HEK293T (cell line): ENCODE measurements around the gene GATA2.

Experiments used
- CTCF ChIA-PET: fragments of 350-600 bp; formaldehyde crosslinking; extraction: SDS; loops from one replicate; lab custom pipeline; 2021; ENCODE audit warnings: antibody characterized with exemption, inconsistent platforms; lab: Yijun Ruan, JAX
- POLR2A ChIA-PET: fragments of 350-600 bp; formaldehyde crosslinking; extraction: SDS; loops from one replicate; lab custom pipeline; 2020; ENCODE audit warnings: antibody characterized with exemption, inconsistent platforms; lab: Yijun Ruan, JAX
- DNase-seq: peaks from one replicate; pipeline ENCODE4 v3.0.0; 2012; ENCODE audit warnings: mixed read lengths; ENCODE audit errors: extremely low spot score
- ARNT ChIP-seq: fragments of 450-650 bp; IDR thresholded peaks from 2 replicates; pipeline ENCODE4 v1.6.1; 2017; ENCODE audit warnings: mild to moderate bottlenecking
- BHLHE40 ChIP-seq: fragments of 450-650 bp; IDR thresholded peaks from 2 replicates; pipeline ENCODE4 v1.6.1; 2016; ENCODE audit warnings: mild to moderate bottlenecking, moderate library complexity, borderline replicate concordance
- CTBP1 ChIP-seq: fragments of 450-650 bp; IDR thresholded peaks from 2 replicates; pipeline ENCODE4 v1.6.1; 2016; ENCODE audit warnings: borderline replicate concordance
- ELF4 ChIP-seq: fragments of 450-650 bp; IDR thresholded peaks from 2 replicates; pipeline ENCODE4 v1.6.1; 2017; ENCODE audit warnings: antibody characterized with exemption
- FOXA1 ChIP-seq: fragments of 450-650 bp; IDR thresholded peaks from 2 replicates; pipeline ENCODE4 v1.6.1; 2016; ENCODE audit warnings: mild to moderate bottlenecking
- FOXK2 ChIP-seq: fragments of 450-650 bp; IDR thresholded peaks from 2 replicates; pipeline ENCODE4 v1.6.1; 2016; ENCODE audit warnings: mild to moderate bottlenecking
- FOXM1 ChIP-seq: fragments of 450-650 bp; IDR thresholded peaks from 2 replicates; pipeline ENCODE4 v1.6.1; 2017; ENCODE audit warnings: mild to moderate bottlenecking, borderline replicate concordance
- HDGF ChIP-seq: fragments of 450-650 bp; IDR thresholded peaks from 2 replicates; pipeline ENCODE4 v1.6.1; 2017; ENCODE audit warnings: antibody characterized with exemption, borderline replicate concordance
- L3MBTL2 ChIP-seq: fragments of 450-650 bp; conservative IDR thresholded peaks from 2 replicates; pipeline ENCODE4 v1.6.1; 2016; ENCODE audit warnings: mild to moderate bottlenecking
- LEF1 ChIP-seq: fragments of 450-650 bp; IDR thresholded peaks from 2 replicates; pipeline ENCODE4 v1.6.1; 2017; ENCODE audit warnings: mild to moderate bottlenecking, borderline replicate concordance
- NFRKB ChIP-seq: fragments of 450-650 bp; IDR thresholded peaks from 2 replicates; pipeline ENCODE4 v1.6.1; 2016; ENCODE audit warnings: mild to moderate bottlenecking, moderate library complexity
- SP1 ChIP-seq: fragments of 450-650 bp; IDR thresholded peaks from 2 replicates; pipeline ENCODE4 v1.6.1; 2017
- SUZ12 ChIP-seq: fragments of 450-650 bp; IDR thresholded peaks from 2 replicates; pipeline ENCODE4 v1.6.1; 2016; ENCODE audit warnings: mild to moderate bottlenecking
- TARDBP ChIP-seq: fragments of 450-650 bp; IDR thresholded peaks from 2 replicates; pipeline ENCODE4 v1.6.1; 2016
- ZNF384 ChIP-seq: fragments of 450-650 bp; IDR thresholded peaks from 2 replicates; pipeline ENCODE4 v1.6.1; 2016
- TF ChIP-seq, protein P1 (sequence below): fragments of 450-650 bp; IDR thresholded peaks from 2 replicates; pipeline ENCODE4 v1.6.1; 2016

Gene GATA2

DNA sequence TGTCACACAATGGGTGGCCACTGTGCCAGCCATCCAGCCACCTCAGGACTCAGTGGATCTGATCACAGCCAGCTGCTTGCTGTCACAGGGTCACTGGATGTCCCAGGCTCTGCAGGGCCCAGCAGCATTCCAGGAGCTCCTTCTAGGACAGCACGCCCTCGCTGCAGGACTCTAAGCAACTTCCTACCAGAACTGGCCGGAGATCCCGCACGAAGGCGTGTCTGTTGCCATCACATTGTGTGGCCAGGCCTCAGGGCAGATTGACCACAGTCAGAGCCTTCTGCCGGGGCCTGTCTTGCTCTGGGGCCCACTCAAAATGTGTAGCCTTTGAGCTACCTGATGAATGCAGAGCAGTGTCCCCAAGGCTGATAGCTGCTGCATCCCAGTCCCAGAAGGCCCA, 50.9 kb downstream of the GATA2 start:
- DNase-seq: no peak
- TF ChIP-seq LEF1: no peak
- TF ChIP-seq L3MBTL2: no peak
- no peak for TF ChIP-seq SP1
- no peak for TF ChIP-seq NFRKB
- TF ChIP-seq SUZ12: no peak
- no peak for TF ChIP-seq CTBP1
- no peak for TF ChIP-seq TARDBP
- CTCF ChIA-PET: interaction anchor here (0.6 kb wide), 1 partner anchor 195 kb away, joined by 3 read pairs; no protein-coding TSS in a partner anchor
- POLR2A ChIA-PET: no interaction called here

- POLR2A ChIA-PET: no interaction called here
- CTCF ChIA-PET: interaction anchor here (0.7 kb wide), 3 partner anchors 8 to 237 kb away, joined by 3 to 4 read pairs (median 3); no protein-coding TSS in a partner anchor
- no peak for TF ChIP-seq L3MBTL2
- TF ChIP-seq SUZ12: no peak
- TF ChIP-seq, protein P1, sequence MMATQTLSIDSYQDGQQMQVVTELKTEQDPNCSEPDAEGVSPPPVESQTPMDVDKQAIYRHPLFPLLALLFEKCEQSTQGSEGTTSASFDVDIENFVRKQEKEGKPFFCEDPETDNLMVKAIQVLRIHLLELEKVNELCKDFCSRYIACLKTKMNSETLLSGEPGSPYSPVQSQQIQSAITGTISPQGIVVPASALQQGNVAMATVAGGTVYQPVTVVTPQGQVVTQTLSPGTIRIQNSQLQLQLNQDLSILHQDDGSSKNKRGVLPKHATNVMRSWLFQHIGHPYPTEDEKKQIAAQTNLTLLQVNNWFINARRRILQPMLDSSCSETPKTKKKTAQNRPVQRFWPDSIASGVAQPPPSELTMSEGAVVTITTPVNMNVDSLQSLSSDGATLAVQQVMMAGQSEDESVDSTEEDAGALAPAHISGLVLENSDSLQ: no peak
- TF ChIP-seq CTBP1: no peak
- TF ChIP-seq ELF4: no peak
- no peak for DNase-seq
Observed at GRCh38 chr3:128439226-128439625, 53.8 kb downstream of the GATA2 start.

DNA sequence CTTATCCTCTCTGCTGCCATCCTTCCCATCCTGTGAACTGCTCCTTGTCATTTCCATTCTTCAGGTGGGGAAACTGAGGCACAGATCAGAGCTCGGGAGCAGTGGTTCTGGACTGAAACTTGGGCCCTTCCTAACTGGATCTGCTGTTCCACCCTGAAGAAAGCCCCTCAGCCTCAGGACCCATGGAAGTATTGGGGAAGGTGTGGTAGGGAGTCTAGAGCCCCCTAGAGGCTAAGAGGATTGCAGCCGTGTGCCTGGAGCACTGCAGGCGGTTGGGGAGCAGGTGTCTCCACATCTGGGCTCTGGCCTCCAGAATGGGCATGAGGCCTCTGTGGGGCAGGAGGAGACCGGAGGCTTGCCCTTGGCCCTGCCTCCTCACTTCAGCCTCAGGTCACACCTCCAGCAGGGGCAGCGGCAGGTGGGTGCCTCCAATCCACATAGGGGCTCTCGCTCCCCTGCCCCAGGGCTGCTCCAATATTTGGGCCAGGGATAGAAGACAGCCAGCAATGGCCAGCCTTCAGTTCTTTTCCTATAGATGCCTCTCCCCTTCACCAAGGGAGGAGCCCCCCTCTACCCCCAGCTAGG, 54.4 kb downstream of the GATA2 start:
- no peak for TF ChIP-seq NFRKB
- no peak for TF ChIP-seq LEF1
- TF ChIP-seq FOXK2: no peak
- TF ChIP-seq, protein P1: no peak
- TF ChIP-seq FOXM1: no peak
- no peak for TF ChIP-seq SP1
- no peak for TF ChIP-seq ELF4
- no peak for TF ChIP-seq SUZ12
- TF ChIP-seq HDGF: no peak
- no peak for TF ChIP-seq CTBP1
- no peak for TF ChIP-seq ARNT
- no peak for TF ChIP-seq ZNF384
- no peak for TF ChIP-seq FOXA1
- CTCF ChIA-PET: interaction anchor here (0.7 to 1.3 kb wide), 7 partner anchors 9 to 236 kb away, joined by 3 to 7 read pairs (median 3); no protein-coding TSS in a partner anchor

GRCh38 chr3:128436214-128436613, 56.8 kb downstream of the GATA2 start:
- ChIA-PET CTCF (interaction anchor here (0.7 kb wide), 1 partner anchor 411 kb away, joined by 3 read pairs; no protein-coding TSS in a partner anchor), POLR2A (interaction anchor here (1.2 kb wide), 1 partner anchor 54 kb away, joined by 3 read pairs; no protein-coding TSS in a partner anchor)
- no peak for TF ChIP-seq L3MBTL2
- no peak for TF ChIP-seq SUZ12
- TF ChIP-seq HDGF: no peak
- TF ChIP-seq CTBP1: no peak
- no peak for TF ChIP-seq ELF4
- TF ChIP-seq NFRKB: no peak
- no peak for TF ChIP-seq TARDBP
- no peak for TF ChIP-seq LEF1
- no peak for TF ChIP-seq ZNF384
- no peak for TF ChIP-seq FOXA1
- TF ChIP-seq, protein P1: no peak
- DNase-seq: no peak

More for the DNA sequence above, 54.4 kb downstream of the GATA2 start:
- POLR2A ChIA-PET: no interaction called here
- DNase-seq: peak; percentile 55

DNA sequence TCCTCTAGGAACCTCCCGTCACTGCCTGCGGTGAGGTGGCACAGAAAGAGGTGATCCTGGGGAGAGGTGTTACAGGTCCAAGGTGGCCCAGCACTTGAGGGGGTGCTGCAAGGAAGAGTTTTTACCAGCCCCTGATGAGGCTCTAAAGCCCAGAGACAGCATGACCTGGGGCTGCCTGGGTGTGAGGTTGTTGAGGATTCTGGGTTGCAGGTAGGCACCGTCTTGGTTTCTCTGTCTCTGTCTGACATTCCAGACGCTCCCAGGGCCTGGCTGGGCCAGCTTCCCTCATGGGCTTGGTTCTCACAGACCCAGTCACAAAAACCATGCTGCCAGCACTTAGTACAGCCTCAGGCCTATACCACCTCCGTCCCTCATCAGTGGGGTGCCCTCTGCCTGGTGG, 57.4 kb downstream of the GATA2 start:
- ChIA-PET CTCF (no interaction called here), POLR2A (interaction anchor here (1.2 kb wide), 1 partner anchor 54 kb away, joined by 3 read pairs; no protein-coding TSS in a partner anchor)
- no peak for TF ChIP-seq TARDBP
- TF ChIP-seq SP1: no peak
- TF ChIP-seq BHLHE40: no peak
- no peak for TF ChIP-seq FOXM1
- TF ChIP-seq ELF4: no peak
- no peak for TF ChIP-seq SUZ12
- TF ChIP-seq, protein P1: no peak
- no peak for TF ChIP-seq ARNT
- no peak for TF ChIP-seq HDGF
- no peak for TF ChIP-seq CTBP1
- DNase-seq: no peak

DNA sequence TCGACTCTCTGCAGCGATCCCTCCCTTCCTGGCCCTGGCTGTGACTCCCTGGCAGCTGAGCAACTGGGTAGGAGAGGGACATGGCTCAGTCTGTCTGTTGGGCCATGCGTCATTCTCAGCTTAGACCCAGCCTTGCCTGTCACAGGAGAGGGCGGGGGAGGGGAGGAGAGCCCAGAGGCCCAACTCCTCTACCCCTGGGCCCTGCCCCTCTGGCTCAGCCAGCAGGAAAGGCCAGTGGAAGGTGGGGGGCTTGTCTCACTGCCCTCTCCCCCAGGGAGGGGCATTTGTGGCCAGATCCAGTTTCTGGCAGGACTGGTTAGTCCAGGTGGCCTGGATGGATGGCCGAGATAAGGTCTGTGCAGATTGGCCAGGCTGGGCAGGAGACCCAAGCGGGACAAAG, 57.9 kb downstream of the GATA2 start:
- CTCF ChIA-PET: no interaction called here
- DNase-seq: no peak
- TF ChIP-seq LEF1 (no peak), HDGF (no peak), FOXA1 (no peak), FOXK2 (no peak), TARDBP (no peak), BHLHE40 (no peak), SP1 (no peak)
- TF ChIP-seq, protein P1: no peak
- POLR2A ChIA-PET: interaction anchor here (1.2 to 1.3 kb wide), 2 partner anchors 54 to 55 kb away, joined by 3 read pairs; no protein-coding TSS in a partner anchor
